Superior temporal gyrus (tissue), 1 donor: ENCODE measurements around the gene LEAP2.
A peak's percentile ranks its signal among the peaks of the same experiment; 100 is the strongest.

ENCODE experiments used
- DNase-seq: peaks from one replicate; pipeline ENCODE4 v3.0.0-alpha.2; 2016; ENCODE audit errors: extremely low spot score

Gene LEAP2, protein sequence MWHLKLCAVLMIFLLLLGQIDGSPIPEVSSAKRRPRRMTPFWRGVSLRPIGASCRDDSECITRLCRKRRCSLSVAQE

DNA sequence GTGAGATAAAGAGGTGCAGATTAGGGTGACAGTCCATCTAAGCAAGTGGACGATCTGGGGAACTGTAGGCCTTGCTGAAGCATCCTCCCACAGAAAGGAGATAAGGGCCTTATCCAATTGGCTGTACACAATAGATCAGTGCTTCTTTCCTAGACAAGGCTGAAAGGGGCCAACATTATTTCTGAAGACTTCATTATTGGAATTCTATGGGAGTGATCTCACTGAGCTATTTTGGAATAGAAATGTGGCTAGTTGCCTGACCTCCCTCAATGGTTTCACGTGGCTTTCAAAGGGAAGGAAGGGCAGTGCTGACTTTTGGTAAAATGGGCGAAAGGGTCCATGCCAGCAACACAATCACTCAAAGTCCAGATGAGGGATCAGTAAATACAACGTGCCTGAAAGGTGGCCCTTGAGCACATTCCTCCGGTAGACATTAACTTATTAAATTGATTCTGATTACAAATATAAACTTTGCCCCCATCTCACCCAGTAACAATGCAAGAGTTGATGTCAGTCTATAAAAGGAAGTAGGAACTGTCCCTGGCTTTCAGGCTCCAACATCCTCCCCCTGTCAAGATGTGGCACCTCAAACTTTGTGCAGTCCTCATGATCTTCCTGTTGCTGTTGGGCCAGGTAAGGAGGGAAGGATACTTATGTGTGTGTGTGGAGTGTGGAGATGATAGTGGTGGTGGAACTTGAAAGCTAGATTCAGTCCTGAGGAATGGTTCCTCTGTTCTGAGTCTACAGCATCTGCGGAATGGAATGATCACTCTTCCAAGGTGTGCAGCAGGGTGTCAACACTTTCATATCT, at the start of gene LEAP2:
Gene LEAP2 (plus strand): TSS at position 550 of the 811 bp plus-strand sequence. CDS start 27 bp downstream, at position 577.
- no peak for DNase-seq

DNA sequence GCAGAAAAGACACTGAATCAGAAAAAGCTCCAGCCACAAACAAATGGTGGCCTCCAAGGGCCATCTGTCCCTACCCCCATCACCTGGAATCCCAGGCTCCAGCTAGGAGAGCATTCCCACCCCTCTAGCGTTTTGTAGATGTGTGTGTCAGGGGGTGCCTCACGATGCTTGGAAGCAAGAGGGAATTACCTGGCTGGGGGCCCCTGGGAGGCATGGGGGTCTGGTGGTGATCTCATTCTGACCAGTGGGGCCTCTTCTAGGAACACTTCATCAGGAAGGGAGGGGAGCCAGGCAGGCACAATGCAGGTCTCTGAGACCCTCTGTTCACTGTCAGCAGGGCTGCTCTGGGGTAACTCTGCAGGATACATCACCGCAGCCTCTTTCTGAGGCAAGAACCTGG, 49.0 kb upstream of the LEAP2 start:
- peak; percentile 6 for DNase-seq

DNA sequence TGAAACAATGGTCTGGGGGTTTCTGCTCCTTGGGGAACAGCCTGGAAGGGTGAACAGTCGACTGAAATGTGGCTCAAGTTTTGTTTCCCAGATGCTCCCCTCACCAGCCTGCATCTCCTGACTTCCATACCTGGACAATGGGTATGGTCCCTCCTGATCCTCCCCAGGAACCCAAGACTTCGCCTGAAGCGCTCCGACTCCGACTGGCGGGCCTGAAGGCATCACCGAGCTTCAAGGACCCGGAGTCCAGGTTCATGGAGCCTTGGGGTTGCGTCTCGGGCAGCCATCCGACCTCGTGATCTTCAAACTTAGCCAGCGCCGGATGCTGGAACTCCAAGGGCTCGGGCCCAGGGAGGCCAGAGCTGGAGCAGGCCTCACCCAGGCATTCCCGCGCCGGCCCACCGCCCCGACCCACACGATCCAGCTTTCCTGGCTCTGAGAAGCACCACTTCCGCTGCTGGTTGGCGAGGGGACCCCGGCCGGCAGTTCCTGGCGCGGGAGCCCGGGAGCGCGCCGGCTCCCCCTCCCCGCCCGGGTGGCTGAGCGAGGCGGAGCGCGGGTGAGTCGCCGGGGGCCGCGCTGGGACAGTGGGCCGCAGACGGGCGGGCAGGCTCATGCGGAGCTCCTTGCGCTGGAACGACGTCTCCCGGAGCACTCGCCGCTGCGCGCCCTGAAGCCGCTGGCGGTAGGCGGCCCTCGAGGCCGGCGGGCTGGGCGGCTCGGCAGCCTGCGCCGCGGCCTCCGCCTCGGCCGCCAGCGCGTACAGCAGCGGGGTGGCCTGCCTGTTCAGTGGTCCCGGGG, 48.2 kb upstream of the LEAP2 start:
- DNase-seq = no peak

- no peak for DNase-seq
Observed at GRCh38 chr5:132825834-132826391, 47.6 kb upstream of the LEAP2 start.

DNA sequence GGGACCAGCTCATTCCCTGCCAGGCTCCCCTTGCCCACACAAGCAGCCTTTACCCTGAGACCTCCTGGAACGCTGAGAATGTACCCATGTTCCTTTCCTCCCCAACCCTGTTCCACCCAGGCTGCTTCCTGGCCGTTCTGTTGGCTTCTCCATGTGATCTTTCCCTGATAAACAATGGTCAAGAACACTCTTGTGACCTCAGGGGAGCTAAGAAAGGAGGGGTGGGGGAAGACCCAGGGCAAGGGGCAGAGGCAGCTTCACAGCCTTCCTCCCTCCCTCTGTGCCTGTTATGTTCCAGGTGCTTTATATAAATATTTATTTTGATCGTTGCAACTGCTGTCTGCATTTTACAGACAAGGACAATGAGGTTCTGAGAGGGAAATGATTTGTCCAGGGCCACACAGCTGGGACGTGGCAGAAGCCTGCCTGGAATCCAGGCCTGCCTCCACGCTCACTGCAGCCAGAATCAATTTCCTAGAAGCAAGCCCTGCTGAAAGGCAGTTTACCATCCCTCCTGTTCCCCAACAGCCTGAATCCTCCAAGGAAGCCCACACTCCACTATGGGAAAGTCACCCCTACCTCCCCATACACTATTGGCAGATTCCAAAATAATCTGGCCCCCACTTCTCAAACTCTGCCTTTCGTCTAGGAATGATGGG, 46.9 kb upstream of the LEAP2 start:
- no peak for DNase-seq

GRCh38 chr5:132827943-132828673, 45.4 kb upstream of the LEAP2 start:
- DNase-seq = no peak

DNA sequence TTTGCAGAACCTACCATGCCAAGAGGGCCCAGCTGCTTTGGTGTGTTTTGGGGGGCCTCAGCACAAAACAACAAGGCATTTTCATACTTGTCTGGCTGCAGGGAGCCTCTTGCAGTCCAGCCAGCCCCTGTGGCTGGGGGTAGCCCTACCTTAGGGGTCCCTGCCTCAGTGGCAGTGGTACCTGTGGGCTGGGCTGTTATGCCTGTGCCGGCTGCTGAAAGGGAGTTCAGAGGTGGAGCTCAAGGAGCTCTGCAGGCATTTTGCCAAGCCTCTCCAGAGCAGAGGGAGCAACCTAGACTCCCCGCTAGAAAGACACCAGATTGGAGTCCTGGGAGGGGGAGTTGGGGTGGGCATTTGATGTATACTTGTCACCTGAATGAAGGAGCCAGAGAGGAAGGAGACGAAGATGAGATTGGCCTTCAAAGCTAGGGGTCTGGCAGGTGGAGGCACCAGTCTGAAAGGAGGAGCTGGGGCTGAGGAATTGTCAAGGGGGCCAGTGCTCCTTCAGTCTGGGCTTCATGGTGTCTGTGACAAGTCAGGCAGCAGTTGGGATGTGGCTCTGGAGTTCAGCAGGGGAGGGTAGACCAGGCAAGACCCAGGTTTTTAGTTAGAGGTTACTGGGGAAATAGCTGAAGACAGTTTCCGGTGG, 44.5 kb upstream of the LEAP2 start:
- DNase-seq = peak; percentile 28

GRCh38 chr5:132829742-132830435, 43.6 kb upstream of the LEAP2 start:
- DNase-seq = peak; percentile 78

- no peak for DNase-seq
Observed at GRCh38 chr5:132830436-132831094, 42.9 kb upstream of the LEAP2 start, which contains the start of gene SHROOM1. TSS of gene SHROOM1 (minus strand) at chr5:132830647. CDS start at chr5:132826140, 4,507 bp downstream.

DNA sequence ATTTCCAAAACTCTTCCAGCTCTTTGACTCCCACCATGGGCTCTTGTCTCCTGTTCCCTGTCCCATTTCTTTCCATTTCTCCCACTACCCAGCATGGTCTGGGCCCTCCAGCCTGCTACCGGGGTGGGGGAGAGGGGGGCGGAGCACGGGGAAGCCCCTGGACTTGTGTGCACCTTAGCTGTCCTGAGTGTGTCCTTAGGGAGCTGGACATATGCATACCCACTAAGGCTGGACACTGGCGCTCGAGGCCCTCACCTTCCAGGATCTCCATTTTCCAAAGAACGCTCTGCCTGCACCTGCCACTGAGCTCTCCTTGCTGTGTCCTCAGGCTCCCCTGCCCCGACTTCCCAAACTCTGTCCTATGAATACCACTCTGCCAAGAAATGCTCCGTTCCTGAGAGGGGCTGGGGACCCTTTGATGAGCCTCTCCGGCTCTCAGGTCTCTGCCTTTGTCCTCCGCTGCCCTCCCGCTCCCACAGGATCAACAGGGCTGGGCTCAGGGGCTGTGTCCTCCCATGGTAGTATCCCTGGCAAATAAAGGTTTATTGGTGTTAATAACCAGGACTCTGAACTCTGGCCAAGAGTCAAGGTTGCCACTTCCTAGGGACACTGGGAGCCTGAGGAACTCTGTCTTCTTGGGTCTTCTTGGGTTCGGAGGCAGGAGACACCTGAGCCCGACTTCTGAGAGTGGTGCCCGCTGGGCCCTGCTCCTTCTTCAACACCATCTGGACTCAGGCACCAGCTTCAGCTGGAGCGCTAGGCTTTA, 42.2 kb upstream of the LEAP2 start:
- no peak for DNase-seq

DNA sequence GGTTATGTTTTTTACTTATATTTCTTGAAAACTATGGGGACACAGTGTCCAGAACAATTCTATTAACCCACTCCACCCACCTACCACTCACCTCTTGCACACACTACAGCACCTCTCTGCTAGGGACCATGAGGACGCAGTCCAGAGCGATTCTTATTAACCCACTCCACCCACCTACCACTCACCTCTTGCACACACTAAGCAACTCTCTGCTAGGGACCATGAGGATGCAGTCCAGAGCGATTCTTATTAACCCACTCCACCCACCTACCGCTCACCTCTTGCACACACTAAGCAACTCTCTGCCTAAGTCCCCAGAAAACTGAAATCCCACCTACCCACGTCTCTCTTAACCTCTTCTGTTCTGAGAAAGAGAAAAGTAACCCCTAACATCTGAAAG, 40.9 kb upstream of the LEAP2 start:
- DNase-seq = no peak

- no peak for DNase-seq
Observed at GRCh38 chr5:132834057-132834456, 39.4 kb upstream of the LEAP2 start.

DNA sequence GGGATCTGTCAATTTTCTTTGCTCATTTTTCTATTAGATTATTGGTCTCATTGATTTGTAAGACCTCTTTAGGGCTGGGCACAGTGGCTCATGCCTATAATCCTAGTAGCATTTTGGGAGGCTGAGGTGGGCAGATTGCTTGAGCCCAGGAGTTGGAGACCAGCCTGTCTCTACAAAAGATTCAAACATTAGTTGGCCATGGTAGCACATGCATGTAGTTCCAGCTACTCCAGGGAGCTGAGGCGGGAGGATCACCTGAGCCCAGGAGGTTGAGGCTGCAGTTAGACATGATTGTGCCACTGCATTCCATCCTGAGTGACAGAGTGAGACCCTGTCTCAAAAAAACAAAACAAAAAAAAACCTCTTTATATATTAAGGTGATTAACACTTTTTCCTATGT, 36.6 kb upstream of the LEAP2 start:
- DNase-seq = no peak

GRCh38 chr5:132837868-132838267, 35.6 kb upstream of the LEAP2 start:
- DNase-seq = no peak

- DNase-seq = no peak
Observed at GRCh38 chr5:132838516-132839282, 34.8 kb upstream of the LEAP2 start.

- DNase-seq = no peak
Observed at GRCh38 chr5:132839426-132840301, 33.8 kb upstream of the LEAP2 start.

GRCh38 chr5:132840313-132840712, 33.2 kb upstream of the LEAP2 start:
- DNase-seq = no peak
